ENCODE results near the gene CAGE1.

DNA sequence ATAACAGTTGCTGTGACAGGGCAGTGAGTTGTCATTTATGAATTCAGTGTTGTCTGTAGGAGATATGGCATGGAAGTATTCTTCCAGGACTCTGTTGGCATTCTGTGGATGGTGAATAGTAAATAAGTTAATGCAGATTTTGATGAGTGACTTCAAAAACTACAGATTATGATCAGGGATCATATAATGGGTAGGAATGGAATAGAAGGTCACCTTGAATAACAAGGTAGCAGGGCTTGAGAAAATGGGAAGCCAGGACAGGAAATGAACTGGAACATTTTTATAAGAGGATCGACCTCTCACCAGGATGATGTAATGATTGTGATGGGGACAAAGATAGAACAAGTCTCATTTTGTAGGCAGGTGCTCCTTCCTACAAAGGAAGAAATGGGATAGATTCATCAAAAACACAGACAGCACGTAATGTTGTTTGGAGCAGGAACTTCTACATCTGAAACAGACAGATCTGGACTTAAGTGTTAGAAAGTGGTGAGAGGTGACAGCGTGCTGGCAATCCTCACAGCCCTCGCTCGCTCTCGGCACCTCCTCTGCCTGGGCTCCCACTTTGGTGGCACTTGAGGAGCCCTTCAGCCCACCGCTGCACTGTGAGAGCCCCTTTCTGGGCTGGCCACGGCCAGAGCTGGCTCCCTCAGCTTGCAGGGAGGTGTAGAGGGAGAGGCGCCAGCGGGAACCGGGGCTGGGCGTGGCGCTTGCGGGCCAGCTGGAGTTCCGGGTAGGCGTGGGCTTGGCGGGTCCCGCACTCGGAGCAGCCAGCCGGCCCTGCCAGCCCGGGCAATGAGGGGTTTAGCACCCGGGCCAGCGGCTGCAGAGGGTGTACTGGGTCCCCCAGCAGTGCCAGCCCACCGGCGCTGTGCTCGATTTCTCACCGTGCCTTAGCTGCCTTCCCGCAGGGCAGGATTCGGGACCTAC lies 45.7 kb downstream of the CAGE1 start:
- TF ChIP-seq EZH2 (IDR thresholded peaks at IDR 0.05; ENCODE audit: insufficient read depth, poor library complexity, severe bottlenecking), result no peak
- no peak for TF ChIP-seq EZH2phosphoT487 (IDR thresholded peaks at IDR 0.05; ENCODE audit: insufficient read depth, low read depth)
